Hepatocyte (in vitro differentiated cells): ENCODE data around the gene FAM110A. TPM values are rescaled to one million over a fixed set of nuclear protein-coding genes. Genes with fewer than 3 reads are reported as not detected.

Experiments used
- DNase-seq: peaks from one replicate; pipeline ENCODE4 v3.0.0-alpha.2; 2016; ENCODE audit warnings: low spot score
- H2AFZ ChIP-seq: fragments of 200-600 bp; sonication (generic); 2 replicates; pipeline ENCODE4 v1.6.0; 2016; ENCODE audit warnings: antibody characterized with exemption, mild to moderate bottlenecking
- H3K27ac ChIP-seq: fragments of 200-600 bp; sonication (generic); 2 replicates; pipeline ENCODE4 v1.5.1; 2016; ENCODE audit warnings: mild to moderate bottlenecking
- H3K27me3 ChIP-seq: fragments of 200-600 bp; sonication (generic); 2 replicates; pipeline ENCODE4 v1.6.1; 2016
- H3K36me3 ChIP-seq: fragments of 200-600 bp; sonication (generic); replicated peaks from 2 replicates; pipeline ENCODE4 v1.5.1; 2016; ENCODE audit warnings: low read depth; ENCODE audit not compliant: insufficient read depth
- H3K4me1 ChIP-seq: fragments of 200-600 bp; sonication (generic); 2 replicates; pipeline ENCODE4 v1.5.1; 2016; ENCODE audit warnings: mild to moderate bottlenecking, moderate library complexity; ENCODE audit not compliant: insufficient read depth
- H3K4me2 ChIP-seq: fragments of 200-600 bp; sonication (generic); 2 replicates; pipeline ENCODE4 v1.6.0; 2016
- H3K4me3 ChIP-seq: fragments of 200-600 bp; sonication (generic); 2 replicates; pipeline ENCODE4 v1.5.1; 2016; ENCODE audit warnings: mild to moderate bottlenecking
- H3K79me2 ChIP-seq: fragments of 200-600 bp; sonication (generic); 2 replicates; pipeline ENCODE4 v1.6.0; 2017; ENCODE audit warnings: mild to moderate bottlenecking
- H3K9me2 ChIP-seq: fragments of 200-600 bp; sonication (generic); replicated peaks from 2 replicates; pipeline ENCODE4 v1.6.0; 2017; ENCODE audit warnings: mild to moderate bottlenecking; ENCODE audit not compliant: insufficient read depth
- H3K9me3 ChIP-seq: fragments of 200-600 bp; sonication (generic); 2 replicates; pipeline ENCODE4 v1.5.1; 2016; ENCODE audit warnings: low read depth, mild to moderate bottlenecking
- H4K20me1 ChIP-seq: fragments of 200-600 bp; sonication (generic); 2 replicates; pipeline ENCODE4 v1.6.0; 2016; ENCODE audit warnings: mild to moderate bottlenecking; ENCODE audit not compliant: insufficient read depth, poor library complexity, severe bottlenecking
- EZH2 ChIP-seq: fragments of 200-600 bp; sonication (generic); IDR thresholded peaks from 2 replicates; pipeline ENCODE4 v1.6.1; 2016; ENCODE audit warnings: antibody characterized with exemption, mild to moderate bottlenecking, borderline replicate concordance
- EZH2phosphoT487 ChIP-seq: fragments of 200-600 bp; sonication (generic); IDR thresholded peaks from one replicate; pipeline ENCODE4 v1.6.1; 2018; ENCODE audit warnings: antibody characterized with exemption, mild to moderate bottlenecking, low read depth, moderate library complexity; ENCODE audit not compliant: unreplicated experiment, severe bottlenecking
- WGBS: methylation state at CpG from one replicate; pipeline ENCODE4 v1.1.6; 2016; ENCODE audit warnings: low lambda C conversion rate; ENCODE audit errors: missing lambda C conversion rate; 5-methylcytosine and 5-hydroxymethylcytosine counted together
- polyA plus RNA-seq: library from polyadenylated mRNA; unstranded; fragments of >200 nt; fragmentation: Nextera tagmentation; extraction: Ambion mirVana; gene quantifications from 2 replicates; pipeline ENCODE4 v1.2.1, GENCODE V29; 2016
- total RNA-seq: library from RNA; depleted of rRNA; stranded (reverse); fragments of >200 nt; gene quantifications from 2 replicates; pipeline ENCODE4 v1.2.3, GENCODE V29; 2014
- TF ChIP-seq, protein P1 (sequence below): fragments of 200-600 bp; sonication (generic); IDR thresholded peaks from 2 replicates; pipeline ENCODE4 v1.5.1; 2016; ENCODE audit warnings: antibody characterized with exemption, mild to moderate bottlenecking; ENCODE audit not compliant: poor library complexity

The FAM110A gene
- total and polyA plus RNA-seq, 2 experiments from 2014 or later: 4.6 to 6.1 TPM

DNA sequence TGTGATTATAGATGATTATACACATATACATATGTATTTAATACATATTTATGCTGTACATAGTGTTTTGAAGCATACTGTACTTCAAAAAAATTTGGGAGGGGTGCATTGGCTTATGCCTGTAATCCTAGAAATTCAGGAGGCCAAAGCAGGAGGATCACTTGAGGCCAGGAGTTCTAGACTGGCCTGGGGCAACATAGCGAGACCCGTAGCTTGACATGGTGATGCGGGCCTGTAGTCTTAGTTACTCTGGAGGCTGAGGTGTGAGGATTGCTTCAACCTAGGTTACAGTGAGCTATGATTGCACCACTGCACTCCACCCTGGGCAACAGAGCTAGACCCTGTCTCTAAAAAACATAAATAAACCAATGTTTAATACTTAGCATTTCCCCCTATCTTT, 1.6 kb upstream of the FAM110A start:
- Histone ChIP-seq H3K9me3 (no peaks in the 10 kb centered on the region), H3K4me1 (peaks cover 12% of the 10 kb centered on the region), H3K9me2 (no peaks in the 10 kb centered on the region), H3K79me2 (no peaks in the 10 kb centered on the region), H3K27ac (no peak overlapping the region), H2AFZ (no peak overlapping the region), H4K20me1 (no peaks in the 10 kb centered on the region), H3K4me3 (no peak overlapping the region), H3K27me3 (no peaks in the 10 kb centered on the region), H3K36me3 (no peaks in the 10 kb centered on the region), H3K4me2 (no peak overlapping the region)
- DNase-seq: no peak
- no peak for TF ChIP-seq EZH2phosphoT487
- no peak for TF ChIP-seq EZH2
- TF ChIP-seq, protein P1, sequence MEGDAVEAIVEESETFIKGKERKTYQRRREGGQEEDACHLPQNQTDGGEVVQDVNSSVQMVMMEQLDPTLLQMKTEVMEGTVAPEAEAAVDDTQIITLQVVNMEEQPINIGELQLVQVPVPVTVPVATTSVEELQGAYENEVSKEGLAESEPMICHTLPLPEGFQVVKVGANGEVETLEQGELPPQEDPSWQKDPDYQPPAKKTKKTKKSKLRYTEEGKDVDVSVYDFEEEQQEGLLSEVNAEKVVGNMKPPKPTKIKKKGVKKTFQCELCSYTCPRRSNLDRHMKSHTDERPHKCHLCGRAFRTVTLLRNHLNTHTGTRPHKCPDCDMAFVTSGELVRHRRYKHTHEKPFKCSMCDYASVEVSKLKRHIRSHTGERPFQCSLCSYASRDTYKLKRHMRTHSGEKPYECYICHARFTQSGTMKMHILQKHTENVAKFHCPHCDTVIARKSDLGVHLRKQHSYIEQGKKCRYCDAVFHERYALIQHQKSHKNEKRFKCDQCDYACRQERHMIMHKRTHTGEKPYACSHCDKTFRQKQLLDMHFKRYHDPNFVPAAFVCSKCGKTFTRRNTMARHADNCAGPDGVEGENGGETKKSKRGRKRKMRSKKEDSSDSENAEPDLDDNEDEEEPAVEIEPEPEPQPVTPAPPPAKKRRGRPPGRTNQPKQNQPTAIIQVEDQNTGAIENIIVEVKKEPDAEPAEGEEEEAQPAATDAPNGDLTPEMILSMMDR: no peak
- WGBS: 94% methylated on average over 3 of the region's 3 CpGs

GRCh38 chr20:833121-833449, 430 bp upstream of the FAM110A start:
- H3K27ac ChIP-seq: no peak overlapping the region
- H3K9me3 ChIP-seq: no peaks in the 10 kb centered on the region
- no peaks in the 10 kb centered on the region for H3K79me2 ChIP-seq
- TF ChIP-seq EZH2 (no peak), EZH2phosphoT487 (no peak)
- TF ChIP-seq, protein P1: no peak
- H3K36me3 ChIP-seq: no peaks in the 10 kb centered on the region
- no peaks in the 10 kb centered on the region for H3K27me3 ChIP-seq
- 26% methylated on average over 4 of the region's 4 CpGs for WGBS
- H3K4me2 ChIP-seq: peak overlapping the region; percentile 73
- no peak overlapping the region for H3K4me3 ChIP-seq
- H3K4me1 ChIP-seq: peaks cover 12% of the 10 kb centered on the region
- no peak for DNase-seq
- H3K9me2 ChIP-seq: no peaks in the 10 kb centered on the region
- peak overlapping the region; percentile 30 for H2AFZ ChIP-seq
- no peaks in the 10 kb centered on the region for H4K20me1 ChIP-seq

- Histone ChIP-seq H3K9me3 (no peaks in the 10 kb centered on the region), H2AFZ (peak overlapping the region; percentile 91), H3K4me2 (peak overlapping the region; percentile 73), H4K20me1 (no peaks in the 10 kb centered on the region), H3K9me2 (no peaks in the 10 kb centered on the region), H3K79me2 (peaks cover 3% of the 10 kb centered on the region), H3K27ac (no peak overlapping the region), H3K27me3 (no peaks in the 10 kb centered on the region), H3K4me1 (peaks cover 6% of the 10 kb centered on the region), H3K36me3 (no peaks in the 10 kb centered on the region), H3K4me3 (peak overlapping the region; percentile 68)
- TF ChIP-seq, protein P1: no peak
- TF ChIP-seq EZH2 (no peak), EZH2phosphoT487 (no peak)
- 7% methylated on average over 18 of the region's 18 CpGs for WGBS
- DNase-seq: no peak
Observed at GRCh38 chr20:834151-834746, 734 bp downstream of the FAM110A start.

DNA sequence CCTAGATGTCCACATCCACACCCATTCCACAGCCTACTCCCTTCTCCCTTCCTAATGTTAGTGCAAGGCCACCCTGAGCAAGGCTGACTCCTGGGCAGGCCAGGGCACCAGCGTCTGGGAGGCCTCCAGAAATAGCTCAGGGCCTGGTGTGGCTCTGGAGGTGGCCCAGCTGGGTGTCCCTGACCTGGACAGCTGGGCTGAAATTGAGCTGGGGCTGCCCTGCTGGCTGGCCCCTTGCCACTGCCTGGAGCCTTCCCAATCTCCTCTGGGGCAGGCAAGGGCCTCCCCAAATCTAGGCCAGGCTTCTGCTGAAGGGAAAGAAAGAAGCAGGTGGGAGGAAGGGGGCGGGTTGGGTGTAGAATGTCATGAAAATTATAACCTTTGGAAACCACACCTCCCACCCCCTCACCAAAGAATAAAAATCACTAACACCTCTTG, 2.1 kb downstream of the FAM110A start:
- Histone ChIP-seq H3K4me2 (no peak overlapping the region), H3K4me1 (peaks cover 4% of the 10 kb centered on the region), H3K36me3 (no peaks in the 10 kb centered on the region), H3K27ac (no peak overlapping the region), H3K9me3 (no peaks in the 10 kb centered on the region), H3K27me3 (no peaks in the 10 kb centered on the region), H4K20me1 (no peaks in the 10 kb centered on the region), H3K9me2 (no peaks in the 10 kb centered on the region), H2AFZ (no peak overlapping the region), H3K79me2 (peaks cover 3% of the 10 kb centered on the region), H3K4me3 (no peak overlapping the region)
- no peak for DNase-seq
- TF ChIP-seq EZH2phosphoT487: no peak
- TF ChIP-seq, protein P1: no peak
- no peak for TF ChIP-seq EZH2
- 83% methylated on average over 2 of the region's 2 CpGs for WGBS
